Neural crest cell (in vitro differentiated cells): ENCODE measurements around the gene ANKRD1. TPM values are rescaled to one million over a fixed set of nuclear protein-coding genes. Genes with fewer than 3 reads are reported as not detected.
"Not testable (repeated sequence)": the region's sequence is repeated elsewhere in the genome, so short reads cannot be mapped to it uniquely, and the experiment has no call there.

ENCODE experiments used
- DNase-seq: peaks from one replicate; pipeline ENCODE4 v3.0.0; 2021; ENCODE audit warnings: low read depth, mixed read lengths, low spot score
- H3K27ac Mint-ChIP-seq: one replicate; pipeline ENCODE4 v1.8.0; 2021; ENCODE audit warnings: mild to moderate bottlenecking, mixed read lengths; ENCODE audit not compliant: unreplicated experiment
- H3K27me3 Mint-ChIP-seq: 2 replicates; pipeline ENCODE4 v1.8.0; 2021; ENCODE audit warnings: low read depth, mild to moderate bottlenecking, mixed read lengths
- H3K36me3 Mint-ChIP-seq: 2 replicates; pipeline ENCODE4 v1.8.0; 2021; ENCODE audit warnings: low read depth, mild to moderate bottlenecking, mixed read lengths
- H3K4me1 Mint-ChIP-seq: 2 replicates; pipeline ENCODE4 v1.8.0; 2021; ENCODE audit warnings: mixed read lengths
- H3K4me3 Mint-ChIP-seq: one replicate; pipeline ENCODE4 v1.8.0; 2021; ENCODE audit warnings: mild to moderate bottlenecking, mixed read lengths
- H3K9me3 Mint-ChIP-seq: 2 replicates; pipeline ENCODE4 v1.8.0; 2021; ENCODE audit warnings: mixed read lengths
- CTCF ChIP-seq: fragments of 200-600 bp; sonication (generic); conservative IDR thresholded peaks from 2 replicates; pipeline ENCODE4 v1.5.0; 2021; ENCODE audit warnings: antibody characterized with exemption, mild to moderate bottlenecking
- total RNA-seq: library from RNA; stranded (reverse); gene quantifications from 2 replicates; pipeline ENCODE4 v1.2.1, GENCODE V29; 2021

ANKRD1 gene
- total RNA-seq, 1 donor from 2014 or later: not detected

- Mint-ChIP-seq H3K27ac (no peak overlapping the region), H3K36me3 (peaks cover 3% of the 10 kb centered on the region), H3K4me3 (no peak overlapping the region), H3K4me1 (no peaks in the 10 kb centered on the region), H3K27me3 (no peaks in the 10 kb centered on the region), H3K9me3 (no peaks in the 10 kb centered on the region)
- DNase-seq: no peak
- no peak for TF ChIP-seq CTCF
Observed at GRCh38 chr10:90884431-90884830, 36.5 kb downstream of the ANKRD1 start.

GRCh38 chr10:90880059-90880719 is 40.7 kb downstream of the ANKRD1 start:
- not testable (repeated sequence) for H3K27ac Mint-ChIP-seq, H3K27me3 Mint-ChIP-seq, H3K36me3 Mint-ChIP-seq, H3K4me1 Mint-ChIP-seq, H3K9me3 Mint-ChIP-seq, DNase-seq, H3K4me3 Mint-ChIP-seq
- peak; percentile 81 for TF ChIP-seq CTCF

GRCh38 chr10:90879062-90879461 is 41.8 kb downstream of the ANKRD1 start:
- Mint-ChIP-seq H3K27me3 (no peaks in the 10 kb centered on the region), H3K4me3 (no peak overlapping the region)

GRCh38 chr10:90872648-90873020 is 48.3 kb downstream of the ANKRD1 start:
- H3K27ac Mint-ChIP-seq: no peak overlapping the region
- peaks cover 4% of the 10 kb centered on the region for H3K36me3 Mint-ChIP-seq
- no peak for DNase-seq
- peaks cover 27% of the 10 kb centered on the region for H3K27me3 Mint-ChIP-seq
- no peak for TF ChIP-seq CTCF
- H3K4me1 Mint-ChIP-seq: peaks cover 32% of the 10 kb centered on the region
- H3K4me3 Mint-ChIP-seq: peak overlapping the region; percentile 98
- peaks cover 10% of the 10 kb centered on the region for H3K9me3 Mint-ChIP-seq

More at GRCh38 chr10:90879062-90879461, 41.8 kb downstream of the ANKRD1 start:
- H3K4me1 Mint-ChIP-seq: peaks cover 3% of the 10 kb centered on the region
- H3K36me3 Mint-ChIP-seq: no peaks in the 10 kb centered on the region
- TF ChIP-seq CTCF: no peak
- no peaks in the 10 kb centered on the region for H3K9me3 Mint-ChIP-seq
- DNase-seq: no peak
- H3K27ac Mint-ChIP-seq: no peak overlapping the region

GRCh38 chr10:90871766-90872647 is 48.9 kb downstream of the ANKRD1 start, which contains the start of gene RPP30:
Gene RPP30 (plus strand): TSS chr10:90871974. CDS start chr10:90871987, 13 bp downstream.
- peaks cover 32% of the 10 kb centered on the region for H3K4me1 Mint-ChIP-seq
- TF ChIP-seq CTCF: no peak
- peaks cover 4% of the 10 kb centered on the region for H3K36me3 Mint-ChIP-seq
- H3K27ac Mint-ChIP-seq: peak within 1 kb of the TSS; percentile 93
- H3K4me3 Mint-ChIP-seq: peak within 1 kb of the TSS; percentile 98
- DNase-seq: peak; percentile 67
- H3K27me3 Mint-ChIP-seq: peaks cover 33% of the 10 kb centered on the region
- H3K9me3 Mint-ChIP-seq: peaks cover 10% of the 10 kb centered on the region
